K562 (cell line): ENCODE measurements around the gene PPIA. TPM values are rescaled to one million over a fixed set of nuclear protein-coding genes. Genes with fewer than 3 reads are reported as not detected.
A peak's percentile ranks its signal among the peaks of the same experiment; 100 is the strongest.

Experiments
- BRD4 ChIP-seq: fragments of 200-600 bp; sonication (generic); IDR thresholded peaks from 2 replicates; pipeline ENCODE4 v1.6.1; 2017; ENCODE audit warnings: inconsistent platforms
- CAMTA2 ChIP-seq: fragments of 250-450 bp; sonication (Bioruptor Pico); conservative IDR thresholded peaks from 2 replicates; pipeline ENCODE4 v1.5.1; 2022
- HMG20A ChIP-seq: fragments of 450-650 bp; formaldehyde crosslinking; conservative IDR thresholded peaks from 2 replicates; pipeline ENCODE4 v1.4.0; 2020; ENCODE audit warnings: mild to moderate bottlenecking, mixed read lengths
- MECOM ChIP-seq: fragments of 250-450 bp; sonication (Bioruptor Pico); IDR thresholded peaks from 2 replicates; pipeline ENCODE4 v1.8.0; 2022; ENCODE audit warnings: inconsistent platforms
- MTF1 ChIP-seq: fragments of 250-450 bp; sonication (Bioruptor Pico); IDR thresholded peaks from 2 replicates; pipeline ENCODE4 v1.9.0; 2021; ENCODE audit warnings: moderate library complexity, mild to moderate bottlenecking, inconsistent platforms, borderline replicate concordance
- SETDB1 ChIP-seq: IDR thresholded peaks from one replicate; pipeline ENCODE4 v1.6.1; 2012; ENCODE audit warnings: low read length, control low read depth, inconsistent platforms
- SMARCE1 ChIP-seq: fragments of 450-650 bp; IDR thresholded peaks from 2 replicates; pipeline ENCODE4 v1.7.1; 2016; ENCODE audit warnings: mild to moderate bottlenecking
- SRSF9 ChIP-seq: fragments of 200-400 bp; formaldehyde crosslinking; IDR thresholded peaks from 2 replicates; pipeline ENCODE4 v1.6.1; 2017; ENCODE audit warnings: low read depth, low read length, borderline replicate concordance
- TOE1 ChIP-seq, 2 experiments: fragments of 450-650 bp in 1 of 2; sonication (generic) in 1 of 2; formaldehyde crosslinking in 1 of 2; IDR thresholded peaks; 2 replicates each; pipeline versions ENCODE4 v1.7.1 to v1.8.0; 2016 to 2022; ENCODE audit warnings: borderline replicate concordance in 2 of 2, mild to moderate bottlenecking in 2 of 2, antibody characterized with exemption in 1 of 2, inconsistent platforms in 1 of 2, low read depth in 1 of 2, missing genetic modification reagents in 1 of 2, moderate library complexity in 1 of 2
- ZEB2 ChIP-seq: fragments of 450-650 bp; IDR thresholded peaks from 2 replicates; pipeline ENCODE4 v1.6.1; 2016
- ZNF165 ChIP-seq: fragments of 250-450 bp; sonication (Bioruptor Pico); IDR thresholded peaks from 2 replicates; pipeline ENCODE4 v1.4.0; 2020; ENCODE audit warnings: borderline replicate concordance
- polyA plus RNA-seq, 8 experiments: library from polyadenylated mRNA; depleted of rRNA in 4 of 8; stranded (reverse) in 5 of 8; unstranded in 3 of 8; fragments of >200 nt; fragmentation: Nextera tagmentation in 2 of 8; fragmentation: Illumina TruSeq in 1 of 8; extraction: Ambion mirVana in 2 of 8; extraction: Trizol in 1 of 8; gene quantifications; 2 replicates each; pipeline versions ENCODE4 v1.2.1 to v1.2.3, GENCODE V29; 2011 to 2014; ENCODE audit warnings: inconsistent platforms in 1 of 8, missing spikeins in 1 of 8
- total RNA-seq, 7 experiments: library from RNA; depleted of rRNA in 6 of 7; stranded (reverse); fragments of >200 nt in 6 of 7; fragmentation: Illumina TruSeq in 2 of 7; extraction: Trizol in 2 of 7; gene quantifications; 2 replicates each; pipeline versions ENCODE4 v1.2.1 to v1.2.3, GENCODE V29; 2011 to 2021; ENCODE audit warnings: low replicate concordance in 1 of 7
- TF ChIP-seq, protein P1 (sequence below): fragments of 450-650 bp; IDR thresholded peaks from 2 replicates; pipeline ENCODE4 v1.6.1; 2017; ENCODE audit warnings: antibody characterized with exemption
- TF ChIP-seq, protein P2 (sequence below): sonication (generic); formaldehyde crosslinking; IDR thresholded peaks from 2 replicates; pipeline ENCODE4 v1.8.0; 2022; ENCODE audit warnings: mild to moderate bottlenecking, missing genetic modification reagents
- TF ChIP-seq, protein P3 (sequence below): sonication (generic); formaldehyde crosslinking; IDR thresholded peaks from 2 replicates; pipeline ENCODE4 v1.8.0; 2022; ENCODE audit warnings: mild to moderate bottlenecking, missing genetic modification reagents
- TF ChIP-seq, protein P4 (sequence below): fragments of 250-450 bp; sonication (Bioruptor Pico); IDR thresholded peaks from 2 replicates; pipeline ENCODE4 v1.5.0; 2021; ENCODE audit warnings: mild to moderate bottlenecking, moderate library complexity

Gene PPIA
- total and polyA plus RNA-seq, 9 of the 15 experiments (the other 6 are each of a cell fraction or from before 2014, with no cell fraction given), result 2,583 to 7,504 (median 3,973) TPM

DNA sequence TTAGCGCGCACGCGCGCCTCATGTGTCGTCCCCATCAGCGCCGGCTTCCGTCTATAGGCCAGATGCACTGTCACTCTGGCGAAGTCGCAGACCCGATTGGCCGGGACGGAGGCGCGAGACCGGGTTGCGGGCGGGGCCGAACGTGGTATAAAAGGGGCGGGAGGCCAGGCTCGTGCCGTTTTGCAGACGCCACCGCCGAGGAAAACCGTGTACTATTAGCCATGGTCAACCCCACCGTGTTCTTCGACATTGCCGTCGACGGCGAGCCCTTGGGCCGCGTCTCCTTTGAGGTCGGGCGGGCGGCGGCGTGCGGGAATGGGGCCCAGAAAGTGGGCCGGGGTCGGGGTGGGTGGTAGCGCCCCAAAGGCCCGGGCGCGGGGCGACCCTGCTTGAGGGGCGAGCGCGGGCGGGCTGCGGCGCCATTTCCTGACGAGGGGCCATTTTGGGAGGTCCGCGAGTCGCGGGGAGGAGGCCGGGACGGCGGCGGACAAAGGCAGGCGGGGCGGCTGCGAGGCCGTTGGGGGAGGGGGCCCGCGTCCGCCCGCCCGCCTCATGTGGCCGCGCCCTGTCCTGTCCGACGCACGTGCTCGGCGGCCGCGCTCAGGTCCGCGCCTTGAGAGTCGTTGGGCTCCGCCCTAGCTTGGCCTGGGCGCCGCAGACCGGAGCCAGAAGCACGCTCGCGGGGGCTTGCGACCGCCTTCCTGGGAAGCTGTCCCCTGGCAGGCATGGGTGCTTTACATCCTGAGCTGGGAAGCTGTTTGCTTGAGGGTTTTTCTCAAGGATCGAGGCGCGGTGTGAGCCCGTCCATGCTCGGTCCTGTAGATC lies at the start of gene PPIA (continued):
- TF ChIP-seq, protein P1, sequence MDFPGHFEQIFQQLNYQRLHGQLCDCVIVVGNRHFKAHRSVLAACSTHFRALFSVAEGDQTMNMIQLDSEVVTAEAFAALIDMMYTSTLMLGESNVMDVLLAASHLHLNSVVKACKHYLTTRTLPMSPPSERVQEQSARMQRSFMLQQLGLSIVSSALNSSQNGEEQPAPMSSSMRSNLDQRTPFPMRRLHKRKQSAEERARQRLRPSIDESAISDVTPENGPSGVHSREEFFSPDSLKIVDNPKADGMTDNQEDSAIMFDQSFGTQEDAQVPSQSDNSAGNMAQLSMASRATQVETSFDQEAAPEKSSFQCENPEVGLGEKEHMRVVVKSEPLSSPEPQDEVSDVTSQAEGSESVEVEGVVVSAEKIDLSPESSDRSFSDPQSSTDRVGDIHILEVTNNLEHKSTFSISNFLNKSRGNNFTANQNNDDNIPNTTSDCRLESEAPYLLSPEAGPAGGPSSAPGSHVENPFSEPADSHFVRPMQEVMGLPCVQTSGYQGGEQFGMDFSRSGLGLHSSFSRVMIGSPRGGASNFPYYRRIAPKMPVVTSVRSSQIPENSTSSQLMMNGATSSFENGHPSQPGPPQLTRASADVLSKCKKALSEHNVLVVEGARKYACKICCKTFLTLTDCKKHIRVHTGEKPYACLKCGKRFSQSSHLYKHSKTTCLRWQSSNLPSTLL, result no peak
- no peak for TF ChIP-seq ZEB2
- peak; percentile 68 for TF ChIP-seq BRD4
- no peak for TF ChIP-seq MECOM
- TF ChIP-seq, protein P2, sequence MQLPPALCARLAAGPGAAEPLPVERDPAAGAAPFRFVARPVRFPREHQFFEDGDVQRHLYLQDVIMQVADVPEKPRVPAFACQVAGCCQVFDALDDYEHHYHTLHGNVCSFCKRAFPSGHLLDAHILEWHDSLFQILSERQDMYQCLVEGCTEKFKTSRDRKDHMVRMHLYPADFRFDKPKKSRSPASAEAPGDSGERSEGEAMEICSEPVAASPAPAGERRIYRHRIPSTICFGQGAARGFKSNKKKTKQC, result peak; percentile 61
- no peak for TF ChIP-seq ZNF165 (CRISPR knock-in tag)
- TF ChIP-seq, protein P3, sequence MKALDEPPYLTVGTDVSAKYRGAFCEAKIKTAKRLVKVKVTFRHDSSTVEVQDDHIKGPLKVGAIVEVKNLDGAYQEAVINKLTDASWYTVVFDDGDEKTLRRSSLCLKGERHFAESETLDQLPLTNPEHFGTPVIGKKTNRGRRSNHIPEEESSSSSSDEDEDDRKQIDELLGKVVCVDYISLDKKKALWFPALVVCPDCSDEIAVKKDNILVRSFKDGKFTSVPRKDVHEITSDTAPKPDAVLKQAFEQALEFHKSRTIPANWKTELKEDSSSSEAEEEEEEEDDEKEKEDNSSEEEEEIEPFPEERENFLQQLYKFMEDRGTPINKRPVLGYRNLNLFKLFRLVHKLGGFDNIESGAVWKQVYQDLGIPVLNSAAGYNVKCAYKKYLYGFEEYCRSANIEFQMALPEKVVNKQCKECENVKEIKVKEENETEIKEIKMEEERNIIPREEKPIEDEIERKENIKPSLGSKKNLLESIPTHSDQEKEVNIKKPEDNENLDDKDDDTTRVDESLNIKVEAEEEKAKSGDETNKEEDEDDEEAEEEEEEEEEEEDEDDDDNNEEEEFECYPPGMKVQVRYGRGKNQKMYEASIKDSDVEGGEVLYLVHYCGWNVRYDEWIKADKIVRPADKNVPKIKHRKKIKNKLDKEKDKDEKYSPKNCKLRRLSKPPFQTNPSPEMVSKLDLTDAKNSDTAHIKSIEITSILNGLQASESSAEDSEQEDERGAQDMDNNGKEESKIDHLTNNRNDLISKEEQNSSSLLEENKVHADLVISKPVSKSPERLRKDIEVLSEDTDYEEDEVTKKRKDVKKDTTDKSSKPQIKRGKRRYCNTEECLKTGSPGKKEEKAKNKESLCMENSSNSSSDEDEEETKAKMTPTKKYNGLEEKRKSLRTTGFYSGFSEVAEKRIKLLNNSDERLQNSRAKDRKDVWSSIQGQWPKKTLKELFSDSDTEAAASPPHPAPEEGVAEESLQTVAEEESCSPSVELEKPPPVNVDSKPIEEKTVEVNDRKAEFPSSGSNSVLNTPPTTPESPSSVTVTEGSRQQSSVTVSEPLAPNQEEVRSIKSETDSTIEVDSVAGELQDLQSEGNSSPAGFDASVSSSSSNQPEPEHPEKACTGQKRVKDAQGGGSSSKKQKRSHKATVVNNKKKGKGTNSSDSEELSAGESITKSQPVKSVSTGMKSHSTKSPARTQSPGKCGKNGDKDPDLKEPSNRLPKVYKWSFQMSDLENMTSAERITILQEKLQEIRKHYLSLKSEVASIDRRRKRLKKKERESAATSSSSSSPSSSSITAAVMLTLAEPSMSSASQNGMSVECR (CRISPR knock-in tag), result peak; percentile 96
- TF ChIP-seq SRSF9, result no peak
- TF ChIP-seq CAMTA2 (CRISPR knock-in tag), result 0 out of 2 replicates have a peak, but pooled peaks have one; percentile 71
- TF ChIP-seq HMG20A (CRISPR knock-in tag), result no peak
- no peak for TF ChIP-seq TOE1 (IDR thresholded peaks at IDR 0.05; ENCODE audit: borderline replicate concordance)
- TF ChIP-seq TOE1 (CRISPR knock-in tag; IDR thresholded peaks at IDR 0.05; ENCODE audit: borderline replicate concordance, low read depth), result peak; percentile 91; the same call in 1 of the 2 replicates
- no peak for TF ChIP-seq SMARCE1
- TF ChIP-seq MTF1 (CRISPR knock-in tag), result no peak
- TF ChIP-seq SETDB1, result no peak
- TF ChIP-seq, protein P4, sequence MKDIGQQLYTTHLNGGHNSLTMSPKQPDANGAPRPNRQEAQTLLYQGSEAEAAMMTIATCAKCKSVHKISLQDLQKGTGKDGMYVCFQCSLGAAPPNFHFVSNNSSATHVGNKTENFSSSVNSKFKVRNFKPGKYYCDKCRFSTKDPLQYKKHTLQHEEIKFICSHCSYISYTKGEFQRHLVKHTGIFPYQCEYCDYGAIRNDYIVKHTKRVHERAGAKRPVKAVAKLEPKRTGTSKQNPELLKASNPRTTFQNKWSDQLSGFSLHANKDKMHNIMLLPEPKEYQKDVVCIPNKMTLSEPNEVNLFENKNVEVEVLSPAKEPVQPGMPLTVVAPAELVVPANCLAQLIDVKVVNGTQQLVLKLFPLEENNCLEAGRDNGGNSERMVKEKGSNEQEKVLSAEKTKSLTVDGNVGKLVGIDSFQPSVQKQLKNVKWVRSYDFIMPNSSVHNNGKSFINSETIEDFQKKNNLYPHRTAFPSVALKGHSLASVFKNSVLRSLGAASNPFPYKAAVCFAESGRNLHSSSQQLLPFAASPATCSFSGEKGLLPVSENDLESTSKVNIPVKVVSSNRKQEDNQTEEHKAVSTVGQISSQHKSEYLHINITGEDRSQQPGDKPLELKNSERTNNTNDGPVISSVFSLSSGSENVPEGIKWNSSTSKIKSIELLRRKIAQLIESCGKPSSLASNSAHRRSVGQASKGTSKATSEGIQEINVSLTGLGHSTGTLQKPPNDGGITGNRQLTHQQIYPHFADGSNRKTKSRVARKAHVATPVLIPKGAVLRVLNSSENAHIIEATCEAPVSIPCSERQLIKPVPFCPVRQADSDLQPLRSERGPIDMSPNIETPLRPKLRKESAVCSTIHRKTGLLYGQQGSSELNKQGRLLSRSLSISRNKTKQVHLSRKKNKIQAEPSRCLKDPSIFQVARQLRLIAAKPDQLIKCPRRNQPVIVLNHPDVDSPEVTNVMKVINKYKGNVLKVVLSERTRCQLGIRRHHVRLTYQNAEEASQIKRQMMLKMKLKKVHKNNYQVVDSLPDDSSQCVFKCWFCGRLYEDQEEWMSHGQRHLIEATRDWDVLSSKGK (CRISPR knock-in tag), result no peak
